Measurements from ENCODE around the gene PFKP.

The PFKP gene

DNA sequence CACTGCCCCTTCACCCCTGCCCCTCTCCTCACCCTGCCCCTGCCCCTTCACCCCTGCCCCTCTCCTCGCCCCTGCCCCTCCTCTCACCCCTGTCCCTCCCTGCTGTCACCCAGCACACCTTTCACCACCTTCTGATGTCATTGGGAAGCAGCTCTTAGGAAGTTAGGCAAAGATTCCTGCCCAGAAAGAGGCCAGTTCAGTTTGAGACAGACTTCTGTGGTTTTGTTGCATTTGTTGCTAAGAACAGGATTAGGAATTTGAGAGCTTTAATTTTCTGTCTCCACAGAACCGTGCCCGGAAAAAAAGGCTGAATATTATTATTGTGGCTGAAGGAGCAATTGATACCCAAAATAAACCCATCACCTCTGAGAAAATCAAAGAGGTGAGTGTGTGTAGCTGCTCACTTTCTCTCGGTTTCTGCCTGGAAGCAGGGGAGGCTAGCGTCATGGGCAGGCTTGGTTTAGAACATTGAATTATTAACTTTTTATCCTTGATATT lies 39.6 kb downstream of the PFKP start:
- H3K9ac ChIP-seq (ENCODE audit: low read depth, low read length, poor library complexity, severe bottlenecking) = no peak overlapping the region
- H3K79me2 ChIP-seq (ENCODE audit: insufficient read depth, low read length) = peaks cover 5% of the 10 kb centered on the region; the same call in 1 of the 2 replicates
- H3K27me3 ChIP-seq (ENCODE audit: insufficient read depth, low read length, poor library complexity, severe bottlenecking) = no peaks in the 10 kb centered on the region
- H3K4me2 ChIP-seq (ENCODE audit: low read depth, low read length, poor library complexity, severe bottlenecking) = no peak overlapping the region
- H3K4me1 ChIP-seq (ENCODE audit: insufficient read depth, low read length, poor library complexity, severe bottlenecking) = no peaks in the 10 kb centered on the region
- no peaks in the 10 kb centered on the region for H3K9me2 ChIP-seq (replicated peaks; ENCODE audit: low read depth, low read length)
- H3F3A ChIP-seq (ENCODE audit: low read depth) = no peaks in the 10 kb centered on the region
- H4K20me1 ChIP-seq (ENCODE audit: insufficient read depth, low read length, poor library complexity, severe bottlenecking) = peaks cover 5% of the 10 kb centered on the region
- no peak overlapping the region for H3K4me3 ChIP-seq (ENCODE audit: low read length, poor library complexity, severe bottlenecking)
- peaks cover 89% of the 10 kb centered on the region; the same call in 1 of the 2 replicates for H3K36me3 ChIP-seq (ENCODE audit: insufficient read depth, low read length)
- no peaks in the 10 kb centered on the region for H3K9me3 ChIP-seq (ENCODE audit: insufficient read depth, low read depth, low read length)
- TF ChIP-seq, protein P1, sequence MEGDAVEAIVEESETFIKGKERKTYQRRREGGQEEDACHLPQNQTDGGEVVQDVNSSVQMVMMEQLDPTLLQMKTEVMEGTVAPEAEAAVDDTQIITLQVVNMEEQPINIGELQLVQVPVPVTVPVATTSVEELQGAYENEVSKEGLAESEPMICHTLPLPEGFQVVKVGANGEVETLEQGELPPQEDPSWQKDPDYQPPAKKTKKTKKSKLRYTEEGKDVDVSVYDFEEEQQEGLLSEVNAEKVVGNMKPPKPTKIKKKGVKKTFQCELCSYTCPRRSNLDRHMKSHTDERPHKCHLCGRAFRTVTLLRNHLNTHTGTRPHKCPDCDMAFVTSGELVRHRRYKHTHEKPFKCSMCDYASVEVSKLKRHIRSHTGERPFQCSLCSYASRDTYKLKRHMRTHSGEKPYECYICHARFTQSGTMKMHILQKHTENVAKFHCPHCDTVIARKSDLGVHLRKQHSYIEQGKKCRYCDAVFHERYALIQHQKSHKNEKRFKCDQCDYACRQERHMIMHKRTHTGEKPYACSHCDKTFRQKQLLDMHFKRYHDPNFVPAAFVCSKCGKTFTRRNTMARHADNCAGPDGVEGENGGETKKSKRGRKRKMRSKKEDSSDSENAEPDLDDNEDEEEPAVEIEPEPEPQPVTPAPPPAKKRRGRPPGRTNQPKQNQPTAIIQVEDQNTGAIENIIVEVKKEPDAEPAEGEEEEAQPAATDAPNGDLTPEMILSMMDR (conservative IDR thresholded peaks at IDR 0.05; ENCODE audit: low read length) = no peak
- TF ChIP-seq EZH2phosphoT487 (IDR thresholded peaks at IDR 0.05; ENCODE audit: borderline replicate concordance) = no peak
- no peak overlapping the region for H2AFZ ChIP-seq (ENCODE audit: low read length)

DNA sequence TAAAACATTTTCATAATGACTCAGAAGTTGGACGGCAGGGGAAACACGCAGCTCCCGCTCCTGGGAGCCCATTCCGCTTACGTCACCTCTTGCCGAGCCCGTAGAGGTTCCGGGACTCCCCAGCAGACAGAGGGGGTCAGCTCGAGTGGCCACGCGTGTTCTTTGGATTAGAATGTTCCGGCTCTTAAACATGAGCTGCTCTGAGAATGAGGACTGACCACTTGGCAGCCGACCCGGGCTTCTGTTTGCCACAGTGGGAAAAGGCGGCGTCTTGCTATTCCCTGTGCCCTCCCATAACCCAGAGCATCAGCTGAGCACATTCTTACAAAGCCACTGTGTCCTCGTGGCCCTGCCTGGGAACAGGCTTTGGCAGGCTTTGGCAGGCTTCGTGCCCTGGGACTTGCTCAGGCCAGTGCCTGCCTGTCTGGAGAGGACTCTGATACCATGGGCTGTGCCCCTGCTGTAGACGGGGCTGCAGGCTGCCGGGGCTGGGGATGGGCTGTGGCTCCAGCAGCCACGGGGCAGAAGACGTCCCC lies 40.1 kb downstream of the PFKP start:
- TF ChIP-seq, protein P1 (conservative IDR thresholded peaks at IDR 0.05; ENCODE audit: low read length) = no peak
- TF ChIP-seq EZH2phosphoT487 (IDR thresholded peaks at IDR 0.05; ENCODE audit: borderline replicate concordance) = no peak
- Histone ChIP-seq H2AFZ (ENCODE audit: low read length) (no peak overlapping the region), H3K4me3 (ENCODE audit: low read length, poor library complexity, severe bottlenecking) (no peak overlapping the region), H3K4me1 (ENCODE audit: insufficient read depth, low read length, poor library complexity, severe bottlenecking) (no peaks in the 10 kb centered on the region), H4K20me1 (ENCODE audit: insufficient read depth, low read length, poor library complexity, severe bottlenecking) (peaks cover 5% of the 10 kb centered on the region), H3K36me3 (ENCODE audit: insufficient read depth, low read length) (peaks cover 90% of the 10 kb centered on the region; the same call in 1 of the 2 replicates), H3K9me2 (replicated peaks; ENCODE audit: low read depth, low read length) (no peaks in the 10 kb centered on the region), H3K9me3 (ENCODE audit: insufficient read depth, low read depth, low read length) (no peaks in the 10 kb centered on the region), H3K27me3 (ENCODE audit: insufficient read depth, low read length, poor library complexity, severe bottlenecking) (no peaks in the 10 kb centered on the region), H3F3A (ENCODE audit: low read depth) (no peaks in the 10 kb centered on the region), H3K79me2 (ENCODE audit: insufficient read depth, low read length) (peaks cover 5% of the 10 kb centered on the region; the same call in 1 of the 2 replicates), H3K4me2 (ENCODE audit: low read depth, low read length, poor library complexity, severe bottlenecking) (no peak overlapping the region), H3K9ac (ENCODE audit: low read depth, low read length, poor library complexity, severe bottlenecking) (no peak overlapping the region)

DNA sequence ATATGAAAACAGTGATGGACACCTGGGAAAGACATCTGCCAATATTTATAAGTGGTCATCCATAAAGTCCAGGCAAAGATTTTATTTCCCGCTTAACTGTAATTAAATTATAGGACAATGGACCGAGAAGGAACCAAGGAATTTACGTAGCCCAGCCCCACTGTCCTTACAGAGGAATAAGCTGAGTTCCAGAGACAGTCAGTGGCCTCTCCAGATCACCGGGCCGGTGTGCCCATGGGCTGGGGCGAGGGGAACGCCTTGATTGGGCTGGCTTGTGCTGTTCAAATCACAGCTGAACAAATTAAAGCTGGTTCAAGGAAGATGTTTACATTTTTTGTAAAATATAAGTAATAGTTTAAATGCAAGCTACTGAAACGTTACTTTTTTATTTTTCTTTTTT lies 40.7 kb downstream of the PFKP start:
- H3K9ac ChIP-seq (ENCODE audit: low read depth, low read length, poor library complexity, severe bottlenecking) = no peak overlapping the region

More for the DNA sequence above, 40.7 kb downstream of the PFKP start:
- Histone ChIP-seq H3K4me1 (ENCODE audit: insufficient read depth, low read length, poor library complexity, severe bottlenecking) (no peaks in the 10 kb centered on the region), H3K9me2 (replicated peaks; ENCODE audit: low read depth, low read length) (no peaks in the 10 kb centered on the region), H3K36me3 (ENCODE audit: insufficient read depth, low read length) (peaks cover 90% of the 10 kb centered on the region; the same call in 1 of the 2 replicates), H3K79me2 (ENCODE audit: insufficient read depth, low read length) (peaks cover under 1% of the 10 kb centered on the region; the same call in 1 of the 2 replicates), H3K4me3 (ENCODE audit: low read length, poor library complexity, severe bottlenecking) (no peak overlapping the region), H2AFZ (ENCODE audit: low read length) (no peak overlapping the region), H3K27me3 (ENCODE audit: insufficient read depth, low read length, poor library complexity, severe bottlenecking) (no peaks in the 10 kb centered on the region), H3K9me3 (ENCODE audit: insufficient read depth, low read depth, low read length) (no peaks in the 10 kb centered on the region), H3F3A (ENCODE audit: low read depth) (no peaks in the 10 kb centered on the region), H3K4me2 (ENCODE audit: low read depth, low read length, poor library complexity, severe bottlenecking) (no peak overlapping the region), H4K20me1 (ENCODE audit: insufficient read depth, low read length, poor library complexity, severe bottlenecking) (no peaks in the 10 kb centered on the region)
- no peak for TF ChIP-seq EZH2phosphoT487 (IDR thresholded peaks at IDR 0.05; ENCODE audit: borderline replicate concordance)
- TF ChIP-seq, protein P1 (conservative IDR thresholded peaks at IDR 0.05; ENCODE audit: low read length) = no peak
